Stomach smooth muscle (tissue), 2 donors: ENCODE results near the gene CKAP2L.

Source experiments
- H3K27ac ChIP-seq: one replicate; pipeline ENCODE4 v1.7.0; 2013; ENCODE audit warnings: mild to moderate bottlenecking, low read length, inconsistent platforms
- H3K27me3 ChIP-seq, 2 donors: one replicate each; pipeline ENCODE4 v1.7.0; 2013; ENCODE audit warnings: low read length in 2 of 2; ENCODE audit not compliant: insufficient read depth in 2 of 2, control insufficient read depth in 1 of 2
- H3K36me3 ChIP-seq, 2 donors: one replicate each; pipeline ENCODE4 v1.7.0; 2013; ENCODE audit warnings: low read length in 2 of 2; ENCODE audit not compliant: control insufficient read depth in 2 of 2, insufficient read depth in 2 of 2
- H3K4me1 ChIP-seq: one replicate; pipeline ENCODE4 v1.7.0; 2013; ENCODE audit warnings: low read length; ENCODE audit not compliant: control insufficient read depth, insufficient read depth
- H3K4me3 ChIP-seq, 2 donors: one replicate each; pipeline ENCODE4 v1.7.0; 2013; ENCODE audit warnings: low read length in 2 of 2
- H3K9ac ChIP-seq, 2 donors: one replicate each; pipeline ENCODE4 v1.7.0; 2013; ENCODE audit warnings: low read length in 2 of 2, mild to moderate bottlenecking in 1 of 2
- H3K9me3 ChIP-seq, 2 donors: one replicate each; pipeline ENCODE4 v1.7.0; 2013; ENCODE audit warnings: low read length in 2 of 2; ENCODE audit not compliant: control insufficient read depth in 2 of 2
- donor health status: healthy.
- donor health status: Pancreatic carcinoma.

Gene CKAP2L, protein sequence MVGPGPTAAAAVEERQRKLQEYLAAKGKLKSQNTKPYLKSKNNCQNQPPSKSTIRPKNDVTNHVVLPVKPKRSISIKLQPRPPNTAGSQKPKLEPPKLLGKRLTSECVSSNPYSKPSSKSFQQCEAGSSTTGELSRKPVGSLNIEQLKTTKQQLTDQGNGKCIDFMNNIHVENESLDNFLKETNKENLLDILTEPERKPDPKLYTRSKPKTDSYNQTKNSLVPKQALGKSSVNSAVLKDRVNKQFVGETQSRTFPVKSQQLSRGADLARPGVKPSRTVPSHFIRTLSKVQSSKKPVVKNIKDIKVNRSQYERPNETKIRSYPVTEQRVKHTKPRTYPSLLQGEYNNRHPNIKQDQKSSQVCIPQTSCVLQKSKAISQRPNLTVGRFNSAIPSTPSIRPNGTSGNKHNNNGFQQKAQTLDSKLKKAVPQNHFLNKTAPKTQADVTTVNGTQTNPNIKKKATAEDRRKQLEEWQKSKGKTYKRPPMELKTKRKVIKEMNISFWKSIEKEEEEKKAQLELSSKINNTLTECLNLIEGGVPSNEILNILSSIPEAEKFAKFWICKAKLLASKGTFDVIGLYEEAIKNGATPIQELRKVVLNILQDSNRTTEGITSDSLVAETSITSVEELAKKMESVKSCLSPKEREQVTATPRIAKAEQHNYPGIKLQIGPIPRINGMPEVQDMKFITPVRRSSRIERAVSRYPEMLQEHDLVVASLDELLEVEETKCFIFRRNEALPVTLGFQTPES

DNA sequence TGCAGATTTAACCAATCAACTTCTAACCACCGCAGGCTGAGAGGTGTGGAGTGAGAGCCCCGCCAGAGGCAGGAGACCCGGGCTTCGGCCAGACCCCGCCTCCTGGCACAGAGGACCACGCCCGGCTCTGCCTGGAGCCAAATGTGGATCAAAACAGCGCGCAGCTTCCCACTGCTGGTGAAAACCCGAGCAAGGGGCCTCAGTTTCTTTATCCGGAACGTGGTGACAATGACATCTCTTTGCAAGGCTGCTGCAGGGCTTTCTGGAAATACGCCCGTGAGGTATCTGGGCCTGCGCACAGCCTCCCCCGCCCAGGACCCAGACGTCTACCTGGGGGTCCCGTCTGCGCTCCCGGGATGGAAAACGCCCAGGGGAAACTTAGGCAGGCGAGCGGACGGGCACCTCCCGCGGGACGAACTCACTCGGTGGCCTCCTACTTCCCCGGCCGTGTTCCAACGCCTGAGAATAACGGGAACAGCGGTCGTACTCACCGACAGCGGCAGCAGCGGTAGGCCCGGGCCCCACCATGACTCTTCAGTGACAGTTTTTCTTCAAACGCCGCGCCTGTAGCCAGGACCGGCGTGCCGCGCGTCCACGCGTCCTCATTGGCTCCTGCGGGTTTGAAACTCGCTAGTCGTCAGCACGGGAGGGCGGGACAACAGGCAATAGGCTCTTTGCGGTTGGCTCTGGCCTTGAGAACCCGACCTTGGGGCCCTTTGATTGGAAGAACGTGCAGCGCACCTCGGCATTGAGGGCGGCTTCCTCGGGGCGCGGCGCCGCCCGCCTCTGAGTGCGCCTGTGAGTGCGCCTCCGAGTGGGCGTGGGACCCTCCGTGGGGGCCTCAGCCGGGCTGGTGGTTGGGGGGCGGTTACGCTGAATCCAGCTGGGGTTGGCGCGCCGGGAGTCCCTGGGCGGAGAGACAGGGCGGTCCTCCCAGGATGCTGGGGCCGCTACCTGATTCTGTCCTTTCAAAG is at the start of gene CKAP2L:
Gene CKAP2L (minus strand): TSS at position 539 of the 974 bp plus-strand sequence. CDS start 11 bp downstream, at position 528.
- peak within 1 kb of the TSS; percentile 36 to 47 for H3K9ac ChIP-seq
- H3K36me3 ChIP-seq: no peaks in the 10 kb centered on the region
- no peaks in the 10 kb centered on the region for H3K9me3 ChIP-seq
- peak within 1 kb of the TSS; percentile 28 to 84 for H3K4me3 ChIP-seq
- H3K4me1 ChIP-seq: peaks cover 6% of the 10 kb centered on the region
- H3K27ac ChIP-seq: no peak within 1 kb of the TSS
- H3K27me3 ChIP-seq: no peaks in the 10 kb centered on the region

DNA sequence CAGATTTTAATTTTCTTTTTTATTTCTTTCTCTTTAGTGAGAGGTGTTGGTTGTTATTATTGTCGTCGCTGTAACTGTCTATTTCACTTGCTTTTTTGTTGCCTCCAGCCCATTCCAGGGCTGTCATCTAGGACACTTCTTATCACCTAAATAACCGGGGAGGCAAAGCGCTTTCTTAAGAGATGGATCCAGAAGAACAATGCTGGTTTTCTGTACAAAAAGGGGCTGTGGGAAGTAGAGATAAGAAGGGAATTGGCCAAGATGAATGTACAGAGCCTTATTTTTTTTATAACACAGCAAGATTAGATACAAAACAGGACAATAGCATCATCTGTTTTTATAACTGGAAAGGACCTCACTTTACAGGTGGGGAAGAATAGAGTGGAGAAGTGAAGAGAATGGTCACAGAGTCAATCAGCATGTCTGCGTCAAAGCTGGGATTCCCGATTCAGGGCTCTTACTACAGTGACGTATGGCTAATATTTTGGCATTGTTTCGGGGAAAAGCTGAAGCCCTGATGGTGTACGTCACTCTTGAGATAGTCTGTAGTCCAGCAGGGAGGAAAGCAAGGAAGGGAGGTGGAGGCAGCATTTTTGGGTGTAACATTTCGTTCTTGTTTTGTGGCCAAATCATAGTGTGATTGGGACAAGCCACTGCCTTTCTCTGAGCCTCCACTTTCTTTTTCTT is 49.0 kb upstream of the CKAP2L start:
- no peaks in the 10 kb centered on the region for H3K9me3 ChIP-seq
- H3K4me3 ChIP-seq: no peak overlapping the region
- H3K9ac ChIP-seq: no peak overlapping the region
- no peaks in the 10 kb centered on the region for H3K36me3 ChIP-seq
- peaks cover 11% of the 10 kb centered on the region for H3K4me1 ChIP-seq
- no peaks in the 10 kb centered on the region for H3K27me3 ChIP-seq
- no peak overlapping the region for H3K27ac ChIP-seq

DNA sequence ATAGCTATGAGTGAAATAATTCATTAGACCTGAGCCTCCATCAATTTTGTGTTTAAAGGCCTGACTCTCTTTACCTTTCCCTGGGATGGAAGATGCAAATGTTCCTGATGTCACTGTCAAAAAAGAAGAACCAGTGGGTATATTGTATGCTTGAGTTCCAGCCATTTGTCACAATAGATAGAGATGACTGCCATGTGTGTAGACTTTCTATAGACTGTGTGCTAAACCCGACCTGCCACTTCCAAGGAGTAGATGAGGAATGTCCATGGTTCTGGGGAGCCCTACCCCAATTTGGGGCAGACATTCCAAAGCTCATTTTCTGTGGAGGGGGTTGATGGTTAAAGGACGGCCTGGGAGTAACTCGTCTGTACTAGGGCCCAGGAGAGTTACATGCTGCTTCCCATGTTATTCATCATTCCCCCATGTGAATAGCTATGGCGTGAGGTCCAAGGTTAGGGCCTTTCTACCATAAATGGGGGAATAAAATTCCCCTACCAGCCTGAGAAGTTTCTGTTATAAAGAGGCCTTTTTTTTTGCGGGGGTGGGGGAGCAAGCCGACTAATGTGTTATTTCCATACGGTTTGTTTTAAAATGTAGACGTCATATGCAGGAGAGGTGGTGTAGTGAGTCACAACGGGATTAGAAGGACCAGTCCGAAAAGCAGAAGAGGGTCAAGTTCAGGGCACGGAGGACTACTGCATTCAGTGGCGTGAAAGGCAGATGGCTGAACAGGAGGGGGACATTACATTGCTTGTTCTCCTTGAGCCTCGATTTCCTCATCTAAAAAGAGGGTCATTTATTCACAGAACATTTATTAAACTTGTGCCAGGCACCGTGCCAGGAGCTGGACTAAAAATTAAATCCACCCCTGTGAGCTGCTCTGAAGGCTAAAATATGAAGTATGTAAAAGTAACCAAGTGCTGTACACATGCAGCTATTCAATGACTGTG is 48.2 kb upstream of the CKAP2L start:
- Histone ChIP-seq H3K4me3 (no peak overlapping the region), H3K27me3 (no peaks in the 10 kb centered on the region), H3K27ac (no peak overlapping the region), H3K4me1 (peaks cover 11% of the 10 kb centered on the region), H3K9ac (no peak overlapping the region), H3K36me3 (no peaks in the 10 kb centered on the region), H3K9me3 (no peaks in the 10 kb centered on the region)

DNA sequence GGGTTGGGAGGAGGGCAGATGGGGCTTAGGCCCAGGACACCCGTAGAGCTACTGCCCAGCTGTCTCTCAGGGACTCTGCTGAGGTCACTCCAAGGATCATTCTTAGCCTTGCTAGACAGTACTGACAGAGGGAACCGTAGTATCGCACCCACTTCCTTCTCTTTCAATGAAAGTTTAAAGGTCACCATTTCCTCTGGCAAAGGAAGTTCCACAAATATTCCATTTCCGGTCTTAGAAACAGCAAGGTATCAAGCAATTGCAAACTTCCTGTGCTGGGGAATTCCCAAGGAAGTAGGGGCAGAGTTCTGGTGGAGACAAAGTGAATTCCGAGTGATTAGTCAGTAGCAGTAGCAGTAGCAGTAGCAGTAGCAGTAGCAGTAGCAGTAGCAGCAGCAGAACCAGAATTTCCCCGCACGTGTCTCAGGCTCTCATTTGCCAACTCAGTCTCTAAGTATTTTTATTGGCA is 47.5 kb upstream of the CKAP2L start:
- no peak overlapping the region for H3K9ac ChIP-seq
- H3K36me3 ChIP-seq: no peaks in the 10 kb centered on the region
- no peak overlapping the region for H3K27ac ChIP-seq
- H3K27me3 ChIP-seq: no peaks in the 10 kb centered on the region
- peaks cover 11% of the 10 kb centered on the region for H3K4me1 ChIP-seq
- H3K4me3 ChIP-seq: no peak overlapping the region
- H3K9me3 ChIP-seq: no peaks in the 10 kb centered on the region

DNA sequence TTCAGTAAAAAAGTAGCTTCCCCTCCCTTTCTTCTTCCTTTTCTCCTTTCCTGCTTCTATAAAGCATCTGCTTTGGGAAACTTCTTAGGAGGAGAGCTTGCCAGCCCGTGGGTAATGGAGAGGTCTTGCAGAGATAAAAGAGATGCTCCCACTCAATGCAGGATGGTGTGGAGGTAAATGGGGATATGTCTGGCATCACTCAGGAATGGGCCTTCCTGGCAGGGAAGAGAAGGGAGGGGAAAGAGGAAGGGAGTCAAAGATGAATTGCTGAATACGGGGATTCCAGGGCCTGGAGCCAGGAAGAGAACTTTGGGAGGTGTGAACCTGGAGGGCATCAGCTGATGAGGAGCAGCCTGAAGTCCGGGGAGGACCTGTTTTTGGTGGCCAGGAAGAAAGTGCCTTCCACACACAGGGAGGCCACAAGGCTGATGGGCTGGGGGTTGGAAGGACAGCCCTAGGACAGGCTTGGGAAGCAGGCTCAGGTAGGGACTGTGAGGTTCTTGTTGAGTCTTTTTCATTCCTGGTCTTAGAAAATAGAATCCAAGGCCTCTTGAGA is 46.9 kb upstream of the CKAP2L start:
- H3K9ac ChIP-seq: no peak overlapping the region
- H3K9me3 ChIP-seq: no peaks in the 10 kb centered on the region
- H3K27ac ChIP-seq: no peak overlapping the region
- no peaks in the 10 kb centered on the region for H3K27me3 ChIP-seq
- H3K36me3 ChIP-seq: no peaks in the 10 kb centered on the region
- H3K4me3 ChIP-seq: no peak overlapping the region
- H3K4me1 ChIP-seq: peaks cover 11% of the 10 kb centered on the region

DNA sequence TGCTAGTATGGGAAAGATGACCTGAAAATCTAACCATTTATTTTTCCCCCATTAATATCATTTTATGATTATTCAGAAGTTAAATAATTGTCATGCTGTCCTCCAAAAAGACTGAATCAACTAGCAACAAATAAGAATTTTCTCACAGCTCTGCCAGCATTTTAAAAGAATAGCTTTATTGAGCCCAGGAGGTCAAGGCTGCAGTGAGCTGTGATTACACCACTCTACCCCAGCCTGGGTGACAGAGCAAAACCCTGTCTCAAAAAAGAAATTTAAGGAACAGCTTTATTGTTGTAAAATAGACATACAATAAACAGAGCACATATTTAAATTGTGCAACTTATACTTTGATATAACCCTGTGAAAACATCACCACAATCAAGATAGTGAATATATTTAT is 44.7 kb upstream of the CKAP2L start:
- Histone ChIP-seq H3K4me1 (peaks cover 11% of the 10 kb centered on the region), H3K4me3 (no peak overlapping the region), H3K36me3 (no peaks in the 10 kb centered on the region), H3K9ac (no peak overlapping the region), H3K27me3 (no peaks in the 10 kb centered on the region), H3K27ac (no peak overlapping the region), H3K9me3 (no peaks in the 10 kb centered on the region)

DNA sequence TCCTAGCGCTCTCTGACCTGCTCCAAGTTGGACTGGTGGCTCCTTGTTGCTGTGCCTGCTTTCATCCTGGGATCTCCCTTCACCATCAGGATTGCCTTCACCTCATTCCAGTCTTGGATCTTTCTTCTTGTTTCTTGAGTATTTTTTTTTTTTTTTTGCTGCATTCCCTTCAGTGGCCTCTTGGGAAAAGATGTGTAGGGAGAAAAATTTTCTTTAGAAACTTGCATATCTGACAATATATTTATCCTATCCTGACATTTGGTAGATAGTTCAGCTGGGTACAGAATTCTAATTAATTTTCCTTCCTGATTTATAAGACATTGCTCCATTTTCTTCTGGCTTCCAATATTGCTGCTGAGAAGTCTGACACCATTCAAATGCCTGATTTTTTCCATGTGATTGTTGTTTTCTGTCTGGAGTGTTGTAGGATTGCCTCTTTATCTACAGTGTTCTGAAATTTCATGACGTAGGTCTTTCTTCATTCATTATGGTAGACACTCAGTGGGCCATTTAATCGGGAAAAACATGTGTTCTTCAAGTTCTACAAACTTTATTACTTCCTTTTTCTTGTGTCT is 42.9 kb upstream of the CKAP2L start:
- Histone ChIP-seq H3K9ac (no peak overlapping the region), H3K4me3 (no peak overlapping the region), H3K36me3 (no peaks in the 10 kb centered on the region)

DNA sequence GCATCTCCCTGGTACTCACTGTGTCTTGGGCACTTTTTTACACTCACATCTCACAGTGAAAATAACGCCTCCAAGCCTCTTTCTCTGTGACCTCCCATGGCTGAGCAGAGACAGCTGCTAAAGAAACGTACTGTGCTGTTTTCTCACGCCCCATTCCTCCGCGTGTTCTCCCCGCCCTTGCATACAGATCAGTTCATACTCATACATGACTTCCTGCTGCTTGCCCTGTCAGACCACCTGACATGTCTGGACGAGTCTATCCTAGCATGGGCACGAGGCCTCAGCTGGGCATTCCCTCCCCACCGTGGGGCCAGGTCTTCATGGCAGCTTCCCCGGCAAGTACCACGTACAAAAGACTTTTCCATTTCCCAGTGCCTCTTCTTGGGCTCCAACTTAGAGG is 41.1 kb upstream of the CKAP2L start:
- Histone ChIP-seq H3K36me3 (no peaks in the 10 kb centered on the region), H3K4me1 (no peaks in the 10 kb centered on the region), H3K27me3 (no peaks in the 10 kb centered on the region), H3K27ac (no peak overlapping the region), H3K9me3 (no peaks in the 10 kb centered on the region), H3K4me3 (no peak overlapping the region), H3K9ac (no peak overlapping the region)

More for the DNA sequence above, 42.9 kb upstream of the CKAP2L start:
- H3K4me1 ChIP-seq: peaks cover 9% of the 10 kb centered on the region
- H3K27ac ChIP-seq: no peak overlapping the region
- H3K27me3 ChIP-seq: no peaks in the 10 kb centered on the region
- H3K9me3 ChIP-seq: no peaks in the 10 kb centered on the region
